NCI-H2227 (cell line): ENCODE data around the gene RANBP10.

Source experiments
- DNase-seq: peaks from one replicate; lab custom pipeline; 2025; ENCODE audit not compliant: unreplicated experiment; lab: John Stamatoyannopoulos, UW

RANBP10 gene

DNA sequence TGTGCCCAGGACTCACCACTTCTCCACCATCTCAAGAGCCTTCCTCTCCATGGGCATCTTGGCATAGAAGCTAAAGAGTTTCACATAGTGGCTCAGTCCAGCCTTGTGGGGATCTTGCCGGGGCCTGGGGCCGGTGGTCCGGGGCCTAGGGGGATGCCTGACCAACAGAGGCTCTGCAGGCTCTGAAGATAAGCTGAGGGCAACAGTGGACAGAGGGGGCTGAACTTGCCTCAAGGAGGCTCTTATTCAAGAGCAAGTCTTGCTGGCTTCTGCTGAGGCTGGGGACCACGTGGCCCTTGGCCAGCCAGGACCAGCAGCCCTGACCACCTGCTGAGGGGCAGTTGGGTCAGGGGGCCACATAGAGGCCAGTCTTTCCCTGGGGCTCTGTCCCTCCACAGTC, 22.3 kb upstream of the RANBP10 start:
- DNase-seq: no peak

DNA sequence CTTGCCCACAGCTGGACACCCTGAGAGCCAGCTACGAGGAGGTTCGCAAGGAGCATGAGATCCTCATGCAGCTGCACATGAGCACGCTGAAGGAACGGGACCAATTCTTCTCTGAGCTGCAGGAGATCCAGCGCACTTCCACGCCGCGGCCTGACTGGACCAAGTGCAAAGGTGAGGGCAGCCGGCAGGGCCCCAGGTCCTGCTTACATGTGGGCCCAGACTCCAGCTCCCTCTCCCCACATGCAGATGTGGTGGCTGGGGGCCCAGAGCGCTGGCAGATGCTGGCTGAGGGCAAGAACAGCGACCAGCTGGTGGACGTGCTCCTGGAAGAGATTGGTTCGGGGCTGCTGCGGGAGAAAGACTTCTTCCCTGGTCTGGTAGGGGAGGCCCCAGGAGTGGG, 19.5 kb upstream of the RANBP10 start:
- DNase-seq: no peak

DNA sequence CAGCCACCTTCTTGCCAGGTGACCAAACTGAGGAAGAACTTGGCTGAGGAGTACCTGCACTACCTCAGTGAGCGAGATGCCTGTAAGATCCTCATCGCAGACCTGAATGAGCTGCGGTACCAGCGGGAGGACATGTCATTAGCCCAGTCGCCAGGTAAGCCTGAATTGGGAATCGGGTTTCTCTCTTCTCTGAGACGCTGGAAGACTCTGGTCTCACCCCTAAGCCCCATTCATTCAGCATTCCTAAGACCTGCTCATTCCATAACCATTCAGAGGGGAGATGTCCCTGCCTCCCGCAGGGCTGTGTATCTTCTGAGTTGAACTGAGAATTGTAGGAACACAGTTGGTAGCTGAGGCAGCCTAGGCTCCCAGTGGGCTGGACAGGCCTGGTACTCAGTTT, 18.8 kb upstream of the RANBP10 start:
- no peak for DNase-seq

DNA sequence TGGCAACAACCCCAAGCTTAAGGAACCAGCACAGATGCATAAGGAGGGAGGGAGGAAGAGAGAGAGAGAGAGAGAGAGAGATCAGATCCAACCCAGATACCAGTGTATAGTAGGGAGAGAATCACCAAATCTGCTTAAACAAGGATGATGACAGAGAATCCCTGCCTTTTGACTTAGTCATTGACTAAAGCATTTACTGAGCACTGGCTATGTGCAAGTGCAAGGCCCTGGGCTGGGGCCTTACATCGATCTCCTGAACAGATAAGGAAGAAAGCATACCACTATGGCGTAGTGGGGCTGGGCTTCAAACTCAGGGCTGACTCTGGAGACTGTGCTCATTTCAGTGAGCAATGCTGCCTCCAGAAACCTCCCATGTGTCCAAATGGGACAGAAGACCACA, 16.2 kb upstream of the RANBP10 start:
- no peak for DNase-seq

DNA sequence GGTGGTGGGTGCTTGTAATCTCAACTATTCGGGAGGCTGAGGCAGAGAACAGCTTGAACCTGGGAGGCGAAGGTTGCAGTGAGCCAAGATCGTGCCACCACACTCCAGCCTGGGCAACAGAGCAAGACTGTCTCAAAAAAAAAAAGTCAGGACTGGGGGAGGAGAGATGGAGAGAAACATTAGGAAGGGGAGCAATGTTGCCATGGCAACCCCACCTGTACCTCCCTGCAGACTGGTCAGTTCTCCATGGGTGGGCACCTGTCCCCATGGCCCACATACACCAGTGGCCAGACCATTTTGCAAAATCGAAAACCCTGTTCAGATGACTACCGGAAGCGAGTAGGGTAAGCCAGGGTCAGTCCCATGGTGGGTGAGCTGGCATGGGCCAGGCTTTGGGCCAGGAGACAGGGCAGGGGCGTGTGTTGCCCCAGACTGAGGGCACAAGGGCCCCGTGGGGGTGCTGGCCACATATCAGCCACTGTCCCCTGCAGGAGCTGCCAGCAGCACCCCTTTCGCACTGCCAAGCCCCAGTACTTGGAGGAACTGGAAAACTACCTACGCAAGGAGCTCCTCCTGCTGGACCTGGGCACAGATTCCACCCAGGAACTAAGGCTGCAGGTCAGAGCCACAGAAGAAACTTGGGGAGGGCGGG, 14.4 kb upstream of the RANBP10 start:
- no peak for DNase-seq

DNA sequence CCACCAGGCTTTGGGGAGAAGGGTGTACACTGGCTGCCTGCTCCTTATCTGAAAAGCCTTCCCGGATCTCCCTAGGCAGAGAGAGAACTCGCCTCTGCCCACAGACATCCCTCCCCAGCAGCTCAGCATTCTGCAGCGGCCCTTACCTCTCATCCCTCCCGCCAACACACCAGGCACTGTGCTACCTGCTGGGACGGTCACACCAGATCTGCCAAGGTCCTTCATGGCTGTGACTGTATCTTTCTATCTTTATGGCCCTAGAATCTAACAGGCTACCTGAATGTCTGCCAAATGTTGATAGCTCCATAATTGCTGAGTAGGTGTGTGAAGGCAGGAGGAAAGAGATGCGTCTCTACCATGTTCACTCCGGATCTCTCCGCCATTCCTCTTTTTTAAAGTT, 8.2 kb upstream of the RANBP10 start:
- no peak for DNase-seq

DNA sequence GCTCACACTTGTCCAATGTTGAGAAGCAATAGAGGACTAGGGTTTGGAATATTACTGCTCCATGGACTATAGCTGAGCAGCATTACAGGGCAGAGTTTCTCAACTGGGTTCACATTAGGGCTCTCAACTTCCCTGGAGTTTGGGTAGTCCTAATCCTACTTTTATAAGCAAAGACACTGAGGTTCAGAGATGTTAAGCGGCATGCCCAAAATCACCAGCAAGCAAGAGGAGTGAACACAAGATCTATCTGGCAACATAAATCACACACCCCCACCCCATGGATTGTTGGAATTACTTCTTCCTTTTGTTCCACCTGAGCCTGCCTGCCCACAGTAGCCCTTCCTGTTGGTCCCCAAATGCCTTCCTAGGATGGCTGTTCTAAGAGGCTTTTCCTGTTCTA, 5.5 kb upstream of the RANBP10 start:
- DNase-seq: no peak

DNA sequence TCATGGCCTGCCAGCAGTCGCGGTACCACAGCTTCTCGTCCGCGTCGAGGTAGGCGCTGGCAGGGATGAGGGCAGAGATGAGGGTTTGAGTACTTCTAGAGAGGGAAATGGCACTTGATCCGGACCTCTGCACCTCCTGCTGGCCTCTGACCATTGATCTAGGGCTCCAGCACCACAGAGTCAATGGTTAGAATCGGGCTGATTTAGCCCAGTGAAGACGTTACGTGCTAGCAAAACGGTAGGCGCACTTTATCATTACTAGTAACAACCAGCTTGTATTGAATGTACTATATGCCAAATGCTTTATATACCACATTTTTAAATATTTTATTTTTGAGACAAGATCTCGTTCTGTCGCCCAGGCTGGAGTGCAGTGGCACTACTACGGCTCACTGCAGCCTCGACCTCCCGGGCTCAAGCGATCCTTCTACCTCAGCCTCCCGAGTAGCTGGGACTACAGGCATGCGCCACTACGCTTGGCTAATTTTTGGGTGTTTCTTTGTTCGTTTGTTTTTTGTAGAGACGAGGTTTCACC, 855 bp upstream of the RANBP10 start:
- DNase-seq: no peak

DNA sequence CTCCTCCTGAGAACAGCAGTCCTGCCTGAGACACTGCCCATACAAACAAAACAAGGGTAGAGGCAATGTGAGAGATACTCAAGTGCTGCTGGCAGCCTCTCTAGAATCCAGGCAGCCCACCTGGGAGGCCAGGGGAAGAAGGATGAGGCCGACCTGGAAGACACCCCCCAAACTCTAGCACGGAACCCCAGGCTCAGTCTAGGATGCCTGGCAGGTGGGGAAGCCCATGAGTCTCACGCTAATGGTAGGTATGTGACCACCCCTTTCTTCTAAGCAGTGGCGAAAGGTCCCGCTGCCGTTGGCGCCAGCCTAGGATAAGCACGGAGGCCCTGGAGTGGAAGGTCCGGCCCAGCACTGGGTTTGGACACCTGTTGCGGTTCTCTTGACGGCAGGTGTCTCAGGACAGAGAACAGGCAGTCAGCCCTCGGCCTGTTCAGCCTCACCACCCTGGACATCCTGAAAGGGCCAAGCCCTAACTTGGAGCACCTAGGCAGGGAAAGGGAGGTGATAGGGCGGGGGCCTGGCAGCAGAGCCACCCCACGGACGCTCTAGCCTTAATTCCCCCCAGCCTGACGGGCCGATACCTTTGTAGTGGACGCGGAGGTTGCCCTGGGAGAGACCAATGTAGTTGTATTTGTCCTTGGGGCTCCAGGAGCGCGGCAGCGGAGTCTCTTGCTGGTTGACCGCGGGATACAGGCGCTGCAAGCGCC, 487 bp downstream of the RANBP10 start:
- no peak for DNase-seq

DNA sequence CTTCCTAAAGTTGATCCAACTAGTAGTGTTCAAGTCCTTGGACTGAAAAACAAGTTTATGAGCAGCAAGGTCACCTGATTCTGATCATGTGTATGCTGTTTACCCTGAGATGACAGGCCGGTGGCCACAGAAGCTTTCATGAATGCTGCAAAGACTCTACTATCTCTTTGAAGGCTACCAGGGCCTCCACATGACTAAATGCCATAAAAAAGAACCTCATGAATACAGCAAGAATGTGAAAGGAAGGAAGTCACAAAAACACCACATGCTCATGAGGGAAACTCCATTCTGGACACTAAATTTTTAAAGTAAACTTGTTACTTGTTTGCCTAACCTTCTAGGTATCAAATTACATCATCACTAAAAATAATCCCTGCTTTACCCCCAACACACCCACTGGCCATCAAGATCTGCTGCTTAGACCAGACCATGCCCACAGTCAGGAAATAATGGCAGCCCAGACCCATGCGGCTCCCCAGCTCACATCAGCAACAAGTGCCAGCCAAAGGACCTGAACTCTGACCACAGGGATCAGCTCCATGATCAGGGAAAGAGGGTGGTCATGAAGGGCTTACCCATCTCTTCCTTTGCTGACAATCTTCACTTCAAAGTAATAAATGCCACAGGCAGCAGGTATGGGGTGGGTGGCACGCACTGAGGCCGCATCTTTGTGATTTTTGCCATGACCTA, 1.4 kb downstream of the RANBP10 start:
- DNase-seq: no peak

DNA sequence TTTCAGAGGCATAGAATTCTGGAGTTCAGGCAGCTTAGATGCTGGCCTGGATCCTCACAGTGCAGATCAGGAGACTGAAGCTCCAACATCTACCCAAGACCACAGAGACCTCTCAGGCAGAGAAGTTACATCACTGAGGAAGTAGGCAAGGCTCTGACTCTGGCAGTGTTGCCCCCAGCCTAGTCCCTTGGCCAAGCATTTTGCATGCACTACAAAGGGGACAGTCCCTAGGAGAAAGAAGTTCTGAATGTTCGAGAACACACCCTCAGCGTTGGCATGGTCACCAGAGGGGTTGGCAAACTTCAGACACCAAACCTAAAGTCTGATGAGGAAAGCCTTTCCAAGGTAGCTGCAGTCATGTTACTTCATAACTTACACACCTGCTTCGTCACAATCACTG, 2.5 kb downstream of the RANBP10 start:
- DNase-seq: no peak

DNA sequence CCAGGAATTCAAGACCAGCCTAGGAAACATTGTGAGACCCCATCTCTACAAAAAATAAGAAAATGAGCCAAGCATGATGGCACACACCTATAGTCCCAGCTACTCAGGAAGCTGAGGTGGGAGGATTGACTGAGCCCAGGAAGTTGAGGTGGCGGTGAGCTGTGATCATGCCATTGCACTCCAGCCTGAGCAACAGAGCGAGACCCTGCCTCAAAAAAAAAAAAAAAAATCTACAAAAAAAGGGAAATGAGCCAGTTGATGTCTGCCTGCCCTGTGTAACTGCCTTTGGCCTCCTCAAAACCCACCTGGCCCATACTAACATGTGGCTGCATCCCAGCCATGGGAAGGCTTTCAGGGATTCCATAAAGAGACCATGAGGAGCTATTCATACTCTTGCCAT, 4.5 kb downstream of the RANBP10 start:
- DNase-seq: no peak

DNA sequence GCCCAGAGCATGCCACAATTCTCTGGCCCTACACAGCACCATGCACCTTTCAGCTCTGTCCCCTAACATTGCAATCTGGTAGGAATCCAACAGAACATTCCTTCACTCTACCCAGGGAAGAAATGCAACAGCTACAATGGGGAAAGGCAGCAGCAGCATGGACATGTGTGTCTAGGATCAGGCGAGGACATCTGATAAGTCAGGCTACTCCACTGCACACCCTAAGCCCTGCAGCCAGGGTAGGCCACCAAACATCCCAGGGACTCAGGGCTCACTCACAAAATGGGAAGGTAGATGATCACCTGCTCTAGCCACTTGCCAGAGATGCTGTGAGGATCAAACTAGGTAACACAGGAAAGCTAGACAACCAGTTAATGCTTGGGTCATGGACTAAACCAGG, 5.1 kb downstream of the RANBP10 start:
- no peak for DNase-seq

DNA sequence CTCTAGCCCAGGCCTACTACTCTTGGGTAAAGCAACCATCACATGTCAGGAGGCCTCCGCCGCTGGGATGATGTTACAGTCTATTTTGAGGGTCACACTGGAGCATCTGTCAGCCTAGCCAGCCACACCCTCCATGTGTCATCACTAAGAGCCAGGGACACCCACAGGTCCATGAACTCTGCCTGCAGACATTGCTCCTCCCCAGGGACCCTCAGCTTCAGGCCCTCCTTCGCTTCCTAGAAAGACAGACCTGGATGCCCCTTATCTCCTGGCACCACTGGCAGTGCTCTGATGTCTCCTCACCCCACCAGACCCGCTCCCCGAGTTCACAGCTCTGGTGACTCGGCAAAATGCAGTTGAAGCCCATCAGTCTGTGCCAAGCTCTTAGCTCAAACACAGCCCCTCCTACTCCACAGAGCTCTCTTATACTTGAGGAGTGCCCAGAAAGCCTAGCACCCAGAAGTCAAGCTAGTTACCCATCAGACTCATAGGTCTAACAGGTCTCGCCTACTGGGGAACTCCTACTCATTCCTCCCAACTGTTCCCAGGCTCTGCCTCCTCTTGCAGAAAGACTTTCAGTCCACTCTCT, 5.9 kb downstream of the RANBP10 start:
- no peak for DNase-seq

DNA sequence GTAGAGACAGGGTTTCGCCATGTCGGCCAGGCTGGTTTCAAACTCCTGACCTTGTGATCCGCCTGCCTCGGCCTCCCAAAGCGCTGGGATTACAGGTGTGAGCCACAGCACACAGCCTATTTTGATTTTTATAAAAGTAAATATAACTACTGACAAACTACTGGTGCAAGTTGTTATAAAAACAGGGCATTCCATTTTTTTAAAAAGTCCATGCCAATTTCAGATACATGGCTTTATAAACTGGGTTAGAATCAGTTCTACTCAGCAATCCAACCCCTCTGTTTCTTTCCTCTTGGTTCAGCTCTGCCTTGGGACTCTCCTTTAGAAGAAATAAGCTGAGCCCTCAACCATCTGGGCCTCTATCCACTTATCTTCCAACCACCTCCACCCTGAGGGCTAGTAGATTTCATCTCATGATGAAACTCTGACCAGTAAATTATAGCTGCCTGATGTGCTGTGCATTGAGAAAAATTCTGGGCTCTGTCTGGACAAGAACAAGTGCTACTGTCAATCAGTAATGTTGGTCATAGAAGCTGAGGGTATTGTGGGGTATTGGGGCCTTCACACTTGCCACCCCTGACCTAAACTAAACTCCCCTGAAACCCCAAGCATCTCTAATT, 10.2 kb downstream of the RANBP10 start:
- no peak for DNase-seq

DNA sequence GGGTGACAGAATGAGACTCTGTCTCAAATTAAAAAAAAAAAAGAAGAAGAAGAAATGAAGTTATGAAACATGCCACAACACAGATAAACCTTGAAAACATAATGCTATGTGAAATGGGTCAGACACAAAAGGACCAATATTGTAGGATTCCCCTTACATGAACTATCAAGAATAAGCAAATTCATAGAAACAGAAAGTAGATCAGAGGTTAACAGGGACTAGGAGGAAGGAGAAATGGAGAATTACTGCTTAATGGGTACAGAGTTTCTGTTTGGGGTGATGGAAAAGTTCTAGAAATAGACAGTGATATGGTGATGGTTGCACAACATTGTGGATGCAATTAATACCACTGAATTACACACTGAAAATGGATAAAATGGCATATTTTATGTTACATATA, 16.3 kb downstream of the RANBP10 start:
- DNase-seq: no peak

DNA sequence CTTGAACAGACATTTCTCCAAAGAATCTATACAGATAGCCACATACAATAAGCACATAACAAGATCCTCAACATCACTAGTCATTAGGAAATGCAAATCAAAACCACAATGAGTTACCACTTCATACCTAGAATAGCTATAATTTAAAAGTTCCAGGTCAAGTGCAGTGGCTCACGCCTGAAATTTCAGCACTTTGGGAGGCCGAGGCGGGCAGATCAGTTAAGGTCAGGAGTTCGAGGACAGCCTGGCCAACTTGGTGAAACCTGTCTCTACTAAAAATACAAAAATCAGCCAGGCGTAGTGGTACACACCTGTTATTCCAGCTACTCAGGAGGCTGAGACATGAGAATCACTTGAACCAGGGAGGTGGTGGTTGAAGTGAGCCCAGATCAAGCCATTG, 19.9 kb downstream of the RANBP10 start:
- no peak for DNase-seq

DNA sequence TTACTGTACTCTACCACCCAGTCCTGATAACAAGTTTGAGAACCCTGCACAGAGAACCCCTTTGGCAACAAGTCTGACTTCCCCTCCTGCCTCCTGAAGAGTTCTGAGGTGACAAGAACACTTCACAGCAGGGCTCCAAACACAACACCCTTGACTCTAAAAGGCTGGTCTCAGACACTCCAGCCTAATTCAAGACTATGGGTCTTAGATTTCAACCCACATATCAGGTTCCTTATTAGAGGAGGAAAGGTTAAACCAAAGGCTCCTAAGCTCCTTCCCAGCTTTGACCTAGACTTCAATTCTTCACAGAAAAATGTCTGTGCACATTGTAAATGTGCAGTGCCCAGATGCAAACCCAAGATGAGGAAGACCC, 23.0 kb downstream of the RANBP10 start:
- no peak for DNase-seq

DNA sequence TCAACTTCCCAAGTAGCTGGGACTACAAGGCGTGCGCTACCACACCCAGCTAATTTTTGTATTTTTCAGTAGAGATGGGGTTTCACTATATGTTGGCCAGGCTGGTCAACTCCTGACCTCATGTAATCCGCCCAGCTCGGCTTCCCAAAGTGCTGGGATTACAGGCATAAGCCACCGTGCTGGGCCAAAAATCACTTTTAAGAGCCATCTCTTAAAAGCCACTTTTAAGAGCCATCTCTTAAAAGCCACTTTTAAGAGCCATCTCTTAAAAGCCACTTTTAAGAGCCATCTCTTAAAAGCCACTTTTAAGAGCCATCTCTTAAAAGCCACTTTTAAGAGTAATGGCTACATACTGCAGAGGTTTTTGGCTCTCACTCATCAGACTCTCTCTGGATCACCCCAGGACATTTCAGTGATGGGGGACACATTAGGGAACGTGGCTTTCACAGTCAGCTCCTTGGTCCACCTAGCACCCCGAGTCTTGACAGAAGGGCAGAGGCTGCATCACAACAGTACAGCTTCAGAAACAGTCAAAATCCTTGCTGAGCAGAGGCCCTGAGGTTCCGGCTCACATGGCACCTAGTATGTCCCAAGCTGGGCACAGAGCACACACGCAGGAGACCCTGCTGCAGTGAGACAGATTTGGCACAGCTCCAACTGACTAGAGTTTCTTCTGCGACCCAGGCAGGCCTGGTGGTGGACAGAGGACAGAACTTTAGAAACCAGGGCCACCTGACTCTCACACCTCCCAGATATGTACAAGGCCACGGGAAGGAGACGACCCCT, 23.6 kb downstream of the RANBP10 start:
- peak; percentile 48 for DNase-seq

DNA sequence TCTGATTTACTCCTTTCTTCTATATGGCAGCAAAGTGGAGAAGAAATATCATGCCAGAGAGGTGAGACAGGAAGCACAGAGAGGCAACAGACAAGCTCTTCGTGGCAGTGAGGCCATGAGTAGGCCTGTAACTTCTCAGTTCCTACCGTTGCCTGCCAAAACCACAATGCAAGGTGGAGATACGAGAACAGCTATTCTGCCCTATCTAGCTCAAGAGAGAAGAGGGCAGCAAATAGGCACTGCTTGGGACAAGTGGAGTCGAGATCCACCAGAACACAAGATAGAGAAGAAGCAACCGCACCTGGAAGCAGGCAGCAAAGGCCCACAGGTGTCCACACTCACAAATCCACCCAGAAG, 24.8 kb downstream of the RANBP10 start:
- no peak for DNase-seq
